NCI-H1694 (cell line): ENCODE measurements around the gene LRRC72.
A peak's percentile ranks its signal among the peaks of the same experiment; 100 is the strongest.
"Not testable (repeated sequence)": the region's sequence is repeated elsewhere in the genome, so short reads cannot be mapped to it uniquely, and the experiment has no call there.

Experiments used
- DNase-seq: peaks from one replicate; lab custom pipeline; 2025; lab: John Stamatoyannopoulos, UW

LRRC72 gene

DNA sequence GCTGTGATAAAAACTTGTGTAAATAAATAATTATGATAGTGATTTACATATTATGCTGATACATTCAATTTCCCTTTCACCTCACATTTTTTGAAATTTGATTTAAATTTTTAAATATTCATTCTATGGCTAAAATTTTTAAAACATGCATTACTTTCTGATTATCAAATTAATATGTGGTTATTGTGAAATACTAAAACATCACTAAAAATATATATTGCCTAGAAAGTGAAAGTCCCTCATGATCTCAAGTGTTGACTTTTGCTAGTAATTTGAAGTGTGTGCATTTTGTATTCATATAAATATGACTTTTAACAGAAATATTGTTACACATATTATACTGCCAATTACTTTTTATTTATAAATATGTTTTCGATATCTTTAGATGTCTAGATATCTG lies 3.1 kb downstream of the LRRC72 start:
- no peak for DNase-seq

DNA sequence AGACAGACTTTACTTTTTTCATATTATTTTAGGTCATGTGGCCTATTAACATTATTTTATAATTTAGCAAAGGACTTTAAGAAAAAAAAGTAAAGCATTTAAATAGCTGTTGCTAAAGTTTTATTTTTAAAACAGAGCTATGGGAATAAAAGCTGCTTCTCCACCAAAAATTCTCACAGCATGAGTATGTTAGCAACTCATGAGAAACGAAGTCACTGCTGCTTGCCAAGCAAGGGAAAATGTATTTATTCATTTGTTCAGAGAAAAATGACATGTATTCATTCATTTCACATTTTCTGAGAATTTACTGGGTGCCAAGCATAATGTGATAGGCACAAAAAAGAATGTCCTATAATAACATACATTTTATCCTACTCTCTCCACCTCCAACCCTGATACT lies 5.1 kb downstream of the LRRC72 start:
- no peak for DNase-seq

DNA sequence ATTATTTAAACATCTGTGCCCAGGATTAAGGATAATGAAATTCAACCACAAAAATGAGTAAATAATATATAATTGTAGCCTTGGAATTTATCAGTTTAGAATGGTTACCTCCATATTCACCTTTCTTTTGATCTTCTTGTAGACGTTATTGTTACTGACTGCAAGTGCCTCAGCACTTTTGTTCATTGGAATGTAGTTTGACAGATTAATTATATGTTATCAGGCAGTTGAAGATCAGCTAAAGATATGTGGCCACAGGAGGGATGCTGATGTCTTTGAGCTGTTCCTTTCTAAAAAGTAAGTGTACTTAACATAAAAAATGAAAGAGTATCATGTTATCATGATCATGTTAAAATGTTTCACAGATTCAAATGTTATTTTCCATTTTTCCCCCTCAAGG lies 5.6 kb downstream of the LRRC72 start:
- no peak for DNase-seq

DNA sequence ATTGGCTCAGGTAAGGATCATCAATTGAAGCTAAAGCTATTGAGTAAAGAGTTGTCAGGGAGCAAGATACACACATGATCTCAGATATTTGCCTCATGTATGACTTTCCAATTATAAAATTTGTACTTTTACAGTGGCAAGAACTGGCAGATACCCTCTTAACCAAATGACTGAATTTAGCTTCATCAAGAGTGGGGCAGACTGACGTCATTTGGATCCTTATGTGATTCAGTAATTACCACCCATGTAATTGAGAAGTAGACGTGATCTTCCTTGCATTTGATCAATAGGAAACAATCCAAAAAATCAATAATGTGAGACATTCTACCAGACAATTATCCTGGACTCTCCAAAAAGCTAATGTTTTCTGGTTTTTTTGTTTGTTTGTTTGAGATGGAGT lies 8.9 kb downstream of the LRRC72 start:
- DNase-seq, result no peak

DNA sequence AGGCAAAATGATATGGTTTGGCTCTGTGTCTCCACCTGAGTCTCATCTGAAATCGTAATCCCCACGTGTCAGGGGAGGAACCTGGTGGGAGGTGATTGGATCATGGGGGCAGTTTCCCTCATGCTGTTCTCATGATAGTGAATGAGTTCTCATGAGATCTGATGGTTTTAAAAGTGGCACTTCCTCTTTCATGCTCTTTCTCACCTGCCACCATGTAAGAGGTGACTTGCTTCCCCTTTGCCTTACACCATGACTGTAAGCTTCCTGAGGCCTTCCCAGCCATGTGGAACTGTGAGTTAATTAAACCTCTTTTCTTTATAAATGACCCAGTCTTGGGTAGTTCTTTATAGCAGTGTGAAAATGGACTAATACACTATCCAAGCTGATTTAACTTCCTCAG lies 13.9 kb downstream of the LRRC72 start:
- not testable (repeated sequence) for DNase-seq

DNA sequence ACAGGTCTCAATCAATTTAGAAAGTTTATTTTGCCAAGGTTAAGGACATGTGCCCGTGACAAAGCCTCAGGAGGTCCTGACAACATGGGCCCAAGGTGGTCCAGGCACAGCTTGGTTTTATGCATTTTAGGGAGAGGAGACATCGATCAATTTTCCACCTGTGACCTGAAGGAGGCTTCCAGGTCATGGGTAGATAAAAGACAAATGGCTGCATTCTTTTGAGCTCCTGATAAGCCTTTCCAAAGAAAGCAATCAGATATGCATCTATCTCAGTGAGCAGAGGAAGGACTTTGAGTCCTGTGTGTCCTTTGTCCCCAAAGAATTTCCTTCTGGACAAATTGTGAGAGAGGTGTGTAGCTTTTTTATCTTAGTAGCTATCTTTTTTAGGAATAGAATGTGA lies 15.8 kb downstream of the LRRC72 start:
- DNase-seq, result no peak

DNA sequence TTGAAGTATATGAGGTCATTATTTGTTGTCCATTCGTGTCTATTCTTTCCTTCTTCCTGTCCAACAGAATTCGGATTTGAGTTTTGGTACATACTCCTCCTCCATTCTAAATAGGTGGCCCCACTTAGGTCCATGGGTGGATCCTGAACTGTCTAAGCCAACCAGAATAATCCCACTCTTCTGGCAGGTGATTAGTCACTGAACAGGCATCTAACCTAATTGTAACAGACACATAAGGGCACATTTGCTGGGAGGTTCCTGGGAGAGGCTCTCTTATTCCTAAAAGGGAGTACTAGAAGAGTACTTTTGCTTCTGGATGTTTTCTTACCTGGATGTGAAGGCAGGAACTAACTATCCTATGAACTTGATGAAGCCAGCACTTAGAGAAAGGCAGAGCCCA lies 16.8 kb downstream of the LRRC72 start:
- no peak for DNase-seq

DNA sequence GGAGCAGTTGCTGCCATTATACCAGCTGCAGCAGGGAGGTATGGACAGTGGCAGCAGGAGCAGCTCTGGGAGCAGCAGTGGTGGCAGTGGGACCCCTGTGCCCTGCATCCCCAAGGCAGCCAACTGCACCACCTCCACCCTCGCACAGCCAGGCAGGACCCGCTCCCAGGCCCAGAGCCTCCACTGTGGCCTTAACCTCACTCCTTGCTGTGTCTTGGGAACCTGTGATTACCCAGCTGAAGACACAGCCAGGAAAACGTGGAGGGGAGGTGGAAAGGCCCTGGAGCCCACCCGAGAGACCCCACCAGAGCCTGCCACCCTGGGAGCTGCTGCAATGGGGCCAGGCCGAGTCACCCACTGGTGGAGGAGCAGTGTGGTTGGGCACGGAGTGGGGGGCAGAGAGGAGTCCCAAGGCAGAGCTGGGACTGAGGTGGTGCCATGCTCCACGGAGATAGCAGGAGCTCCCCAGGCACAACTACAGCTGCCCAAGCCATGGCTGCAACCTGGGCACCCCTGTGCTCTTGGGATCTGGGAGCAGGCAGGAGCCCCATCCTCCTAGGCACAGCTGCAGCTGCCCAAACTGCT lies 20.4 kb downstream of the LRRC72 start:
- no peak for DNase-seq

DNA sequence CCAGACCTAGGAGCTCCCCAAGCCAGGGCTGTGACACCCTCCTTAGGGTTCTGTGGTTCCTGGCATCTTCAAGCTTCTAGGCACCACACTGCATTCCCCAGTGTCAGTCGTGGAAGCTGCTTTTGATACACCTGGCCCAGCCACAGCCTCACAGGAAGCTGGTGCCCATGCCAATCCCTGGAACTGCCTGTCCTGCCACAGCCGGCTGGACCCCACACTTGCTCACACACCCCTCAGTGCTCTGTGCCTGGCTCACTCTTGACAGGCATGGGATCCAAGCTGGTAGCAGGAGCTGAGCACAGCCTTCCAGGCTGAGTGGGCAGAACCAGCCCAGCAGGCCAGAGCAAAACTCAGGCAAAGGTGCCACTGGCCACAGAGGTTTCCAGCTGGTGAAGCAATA lies 21.8 kb downstream of the LRRC72 start:
- DNase-seq, result no peak

DNA sequence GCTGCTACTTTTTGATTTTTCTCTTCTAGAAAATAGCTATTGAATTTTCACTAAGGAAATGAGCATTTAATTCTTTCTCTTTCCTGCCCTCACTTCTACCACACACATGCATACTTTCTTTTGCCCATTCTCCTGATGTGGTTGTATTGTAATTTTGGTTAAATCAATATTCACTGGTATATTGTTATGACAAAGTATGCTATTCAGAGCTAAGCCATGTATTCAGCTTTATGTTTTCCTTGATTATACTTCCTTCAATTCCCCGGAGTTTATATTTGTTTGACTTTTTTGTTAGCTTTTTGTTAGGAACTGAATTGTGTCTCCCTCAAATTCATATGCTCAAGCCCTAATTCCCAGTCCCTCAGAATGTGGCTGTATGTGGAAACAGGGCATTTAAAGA lies 24.0 kb downstream of the LRRC72 start:
- DNase-seq, result no peak

DNA sequence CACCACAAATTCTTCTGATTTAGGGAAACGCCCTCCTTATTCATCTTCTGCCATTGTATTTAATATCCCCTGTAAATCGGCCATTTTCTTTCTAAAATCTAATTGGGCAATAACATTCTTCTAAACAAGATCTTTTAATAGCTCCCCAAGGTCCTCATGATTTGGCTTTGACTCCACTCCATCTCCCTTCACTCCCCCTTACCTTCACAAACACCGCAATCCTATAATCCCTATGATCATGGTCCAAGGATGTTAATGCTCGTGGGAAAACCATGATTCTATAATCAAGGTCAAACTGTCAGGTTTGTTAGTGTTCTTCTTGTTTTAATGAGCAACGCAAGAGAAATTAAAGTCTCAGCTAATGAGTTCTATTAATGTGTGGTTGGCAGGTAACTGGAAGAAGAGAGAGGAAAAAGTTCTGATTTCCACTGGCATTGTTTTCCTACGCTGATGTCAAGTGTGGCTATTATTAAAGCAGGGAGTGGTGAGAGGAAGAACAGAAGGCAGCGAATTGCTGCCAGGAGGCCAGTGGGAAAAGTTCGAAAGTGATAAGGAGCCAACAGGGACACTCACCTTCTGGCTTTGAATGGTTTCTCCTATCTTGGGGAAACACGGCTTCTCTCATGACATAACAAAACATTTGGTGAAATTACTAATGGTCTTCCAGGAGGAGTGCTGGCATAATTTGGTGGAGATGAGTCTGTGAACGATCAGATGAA lies 28.1 kb downstream of the LRRC72 start:
- DNase-seq, result no peak

DNA sequence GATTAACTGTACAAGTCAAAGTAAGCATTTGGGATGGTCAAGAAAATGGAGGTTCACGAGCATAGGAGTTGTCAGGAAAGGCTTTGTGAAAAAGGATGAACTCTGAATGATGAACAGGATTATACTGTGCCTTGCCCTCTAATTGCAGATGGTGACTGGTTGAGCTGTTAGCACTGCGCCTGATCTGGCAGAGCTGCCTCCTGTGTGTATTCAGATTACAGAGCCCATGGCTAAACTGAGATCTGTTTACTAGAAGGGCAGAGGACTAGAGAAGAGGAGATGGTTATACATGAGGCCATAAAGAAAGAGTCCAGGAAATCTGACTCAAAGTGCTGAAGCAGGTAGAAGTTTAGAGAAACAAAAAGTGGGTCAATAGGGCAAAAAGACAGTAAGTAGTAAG lies 29.7 kb downstream of the LRRC72 start:
- no peak for DNase-seq

DNA sequence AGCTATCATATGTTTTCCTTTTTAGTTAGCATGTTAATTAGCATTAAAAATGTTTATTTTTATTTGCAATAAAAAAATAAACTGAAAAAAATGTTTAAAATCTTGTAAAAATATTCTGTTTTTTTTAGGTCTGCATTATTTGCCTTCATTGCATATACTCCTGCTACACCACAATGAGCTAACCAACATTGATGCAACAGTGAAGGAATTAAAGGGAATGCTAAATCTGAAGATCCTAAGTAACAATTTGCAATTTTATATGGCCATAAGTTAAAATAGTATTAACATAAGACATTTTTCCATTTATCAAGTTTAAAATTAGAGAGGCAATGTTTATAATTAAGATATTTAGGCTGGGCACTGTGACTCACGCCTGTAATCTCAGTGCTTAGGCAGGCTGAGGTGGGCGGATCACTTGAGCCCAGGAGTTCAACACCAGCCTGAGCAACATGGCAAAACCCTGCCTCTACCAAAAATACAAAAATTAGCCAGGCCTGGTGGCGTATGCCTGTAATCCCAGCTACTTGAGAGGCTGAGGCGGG lies 32.2 kb downstream of the LRRC72 start:
- DNase-seq, result no peak

DNA sequence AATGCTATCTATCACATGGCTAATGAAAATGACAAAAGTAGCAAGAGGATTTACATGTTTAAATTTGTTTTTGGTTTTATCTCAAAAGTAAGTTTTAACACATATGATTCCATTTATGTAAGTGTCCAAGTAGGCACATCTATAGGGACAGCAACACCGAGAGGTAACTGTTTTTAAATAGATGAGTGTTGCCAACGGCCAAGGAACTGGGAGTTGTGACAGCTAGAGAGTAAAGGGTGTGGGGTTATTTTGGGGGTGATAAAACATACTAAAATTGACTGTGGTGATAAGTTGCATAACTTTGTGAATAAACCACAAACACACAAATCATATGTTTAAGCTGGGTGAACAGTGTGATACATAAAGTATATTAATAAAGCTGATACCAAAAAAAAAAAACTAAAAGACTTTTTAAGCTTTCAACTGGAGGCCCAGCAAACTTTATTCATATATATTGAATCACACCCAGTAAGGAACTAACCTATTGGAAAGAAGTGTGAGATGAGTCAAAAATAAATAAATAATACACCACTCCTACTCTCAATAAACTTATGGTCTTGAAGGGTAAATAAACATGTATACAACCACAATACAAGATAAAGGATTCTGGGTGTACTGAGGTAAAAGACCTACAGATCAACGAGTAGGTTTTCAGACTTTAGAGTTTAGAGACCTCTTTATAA lies 33.0 kb downstream of the LRRC72 start:
- no peak for DNase-seq

DNA sequence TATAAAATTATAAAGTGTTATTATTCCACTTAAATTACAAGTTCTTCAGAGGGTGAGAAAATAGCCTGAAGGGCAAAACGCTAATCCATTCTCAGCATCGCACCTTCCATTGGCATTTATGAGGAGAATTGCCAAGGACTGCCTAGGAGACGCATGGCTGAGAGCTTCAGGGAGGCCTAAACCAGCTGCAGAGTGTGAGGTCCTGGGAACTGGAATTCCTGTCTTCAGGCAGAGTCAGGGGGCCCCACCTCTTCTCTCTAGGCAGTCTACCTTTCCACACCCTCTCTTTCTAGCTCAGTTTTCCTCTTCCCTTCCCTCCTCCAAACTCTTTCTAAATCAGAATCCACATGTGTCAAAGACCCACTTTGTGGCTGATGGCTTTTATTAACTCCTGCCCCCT lies 35.3 kb downstream of the LRRC72 start:
- no peak for DNase-seq

DNA sequence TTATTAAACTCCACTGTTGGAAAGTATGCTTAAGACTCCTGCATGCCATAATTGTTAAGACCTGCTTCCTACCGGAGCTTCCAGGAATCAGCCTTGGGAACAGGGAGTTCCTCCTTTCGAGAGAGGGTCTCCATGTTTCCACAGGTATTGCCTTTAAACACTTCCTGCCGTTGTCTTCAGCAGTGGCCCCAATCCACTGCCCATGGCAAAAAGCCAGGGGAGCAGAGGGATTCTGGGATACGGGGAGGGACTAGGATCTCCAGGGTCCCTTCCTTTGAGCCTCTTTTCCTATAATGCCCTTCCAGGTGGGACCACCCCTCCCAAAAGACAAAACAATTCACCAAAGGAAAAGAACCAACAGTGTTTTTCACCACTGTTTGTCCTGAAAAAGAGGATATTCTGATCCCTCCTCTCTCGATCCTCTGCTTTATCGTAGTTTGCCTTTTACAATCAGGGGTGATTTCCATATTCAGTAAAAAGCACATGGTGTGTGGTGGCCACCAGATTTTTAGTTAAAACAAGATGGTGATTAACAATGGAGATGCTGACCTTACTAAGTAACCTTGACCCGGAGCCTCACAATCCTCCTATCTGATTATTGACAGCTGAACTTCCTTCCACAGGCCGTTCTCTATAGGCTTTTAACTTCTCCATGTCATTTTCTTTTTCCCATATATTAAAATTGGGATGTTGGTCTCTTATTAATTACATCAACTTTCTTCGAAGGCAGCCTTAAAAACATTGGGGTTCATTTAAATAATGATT lies 36.0 kb downstream of the LRRC72 start:
- no peak for DNase-seq

DNA sequence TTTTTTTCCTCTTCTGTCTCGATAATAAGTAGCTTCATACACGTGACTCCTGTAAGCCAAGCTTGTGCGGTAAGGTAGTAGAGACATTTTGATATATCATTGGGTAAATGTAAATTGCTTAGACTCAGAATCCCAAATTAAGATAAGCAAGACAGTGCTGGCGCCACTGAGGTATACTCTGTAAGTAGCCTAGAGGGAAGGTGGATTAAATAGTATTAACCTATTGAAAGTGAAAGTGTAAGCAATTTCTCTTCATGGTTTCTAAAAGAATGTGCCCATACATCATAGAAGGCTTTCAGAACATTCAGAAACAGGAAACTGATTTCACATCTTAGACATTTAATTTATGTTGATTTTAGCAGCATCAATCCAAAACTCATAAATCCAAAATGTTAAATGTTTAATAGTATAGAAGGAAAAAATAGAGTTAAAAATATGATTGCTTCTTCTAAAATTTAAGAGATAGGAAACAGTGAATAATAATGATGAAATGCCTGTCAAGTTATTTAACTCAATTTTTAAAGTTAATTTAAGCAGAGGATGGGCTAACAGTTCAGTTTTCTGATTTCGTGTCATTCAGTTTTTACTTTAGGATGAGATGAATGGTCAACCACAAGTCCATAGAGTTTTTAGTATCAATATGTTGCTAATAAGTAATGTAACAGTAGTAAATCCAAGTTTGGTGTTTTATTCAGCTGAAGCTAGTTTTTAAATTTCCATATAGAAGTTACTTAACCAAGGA lies 36.8 kb downstream of the LRRC72 start:
- no peak for DNase-seq

DNA sequence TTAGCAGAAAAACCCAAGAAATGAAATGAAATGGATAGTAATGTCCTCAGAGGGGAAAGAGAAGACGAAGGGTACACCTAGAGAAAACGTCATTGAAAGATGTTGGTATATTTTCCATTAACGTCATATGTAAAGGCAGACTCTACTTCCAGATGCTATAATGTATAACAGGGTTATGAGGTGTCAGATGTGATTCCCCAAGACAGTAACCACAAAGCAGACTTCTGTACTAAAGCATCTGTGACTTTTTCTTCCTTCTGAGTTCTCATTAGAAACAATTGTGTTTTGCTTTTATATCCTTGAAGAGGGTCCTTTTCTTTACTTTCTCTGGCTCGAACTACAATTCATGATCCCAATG lies 37.4 kb downstream of the LRRC72 start:
- DNase-seq, result no peak

DNA sequence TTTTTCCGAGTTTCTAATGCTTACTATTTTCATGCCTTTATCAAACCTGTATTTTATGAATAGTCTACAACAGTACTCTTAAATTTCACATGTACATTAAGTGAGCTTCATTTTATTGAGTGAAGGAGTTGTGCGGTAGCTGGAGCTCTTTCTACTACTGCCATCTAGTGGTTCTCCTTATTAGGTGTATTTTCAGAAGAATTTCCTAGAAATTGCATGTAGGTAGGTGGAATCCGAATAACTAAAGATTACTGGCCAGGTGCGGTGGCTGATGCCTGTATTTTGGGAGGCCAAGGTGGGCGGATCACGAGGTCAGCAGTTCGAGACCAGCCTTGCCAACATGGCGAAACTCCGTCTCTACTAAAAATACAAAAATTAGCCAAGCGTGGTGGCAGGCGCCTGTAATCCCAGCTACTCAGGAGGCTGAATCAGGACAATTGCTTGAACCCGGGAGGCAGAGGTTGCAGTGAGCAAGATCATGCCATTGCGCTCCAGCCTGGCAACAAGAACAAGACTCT lies 38.3 kb downstream of the LRRC72 start:
- DNase-seq, result peak; percentile 64

DNA sequence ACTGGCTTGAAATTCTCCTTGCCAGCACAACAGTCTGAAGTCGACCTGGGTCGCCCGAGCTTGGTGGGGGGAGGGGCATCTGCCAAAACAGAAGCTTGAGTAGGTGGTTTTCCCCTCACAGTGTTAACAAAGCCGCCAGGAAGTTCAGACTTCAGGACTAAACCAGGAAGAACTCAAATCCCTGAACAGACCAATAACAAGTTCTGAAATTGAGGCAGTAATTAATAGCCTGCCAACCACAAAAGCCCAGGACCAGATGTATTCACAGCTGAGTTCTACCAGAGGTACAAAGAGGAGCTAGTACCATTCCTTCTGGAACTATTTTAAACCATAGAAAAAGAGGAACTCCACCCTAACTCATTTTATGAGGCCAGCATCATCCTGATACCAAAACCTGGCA lies 45.3 kb downstream of the LRRC72 start:
- DNase-seq, result no peak

DNA sequence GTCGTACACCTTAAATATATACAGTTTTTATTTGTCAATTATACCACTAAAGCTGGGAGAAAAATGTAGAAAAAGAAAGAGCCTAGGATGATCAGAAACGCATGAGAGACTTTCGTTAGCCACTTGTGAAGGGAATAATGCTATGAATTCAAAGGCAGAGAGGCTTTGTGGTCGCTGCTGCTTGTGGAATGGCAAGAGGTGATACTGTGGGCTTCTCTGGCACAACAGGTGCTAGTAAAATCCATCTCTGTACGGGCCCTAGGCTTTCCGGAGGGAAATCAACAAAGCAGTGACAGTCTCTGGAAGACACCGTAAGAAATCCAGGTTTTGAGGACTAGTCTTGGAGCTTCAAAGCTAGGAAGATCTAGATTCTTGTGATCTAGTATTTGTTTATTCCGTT lies 52.6 kb downstream of the LRRC72 start:
- no peak for DNase-seq

DNA sequence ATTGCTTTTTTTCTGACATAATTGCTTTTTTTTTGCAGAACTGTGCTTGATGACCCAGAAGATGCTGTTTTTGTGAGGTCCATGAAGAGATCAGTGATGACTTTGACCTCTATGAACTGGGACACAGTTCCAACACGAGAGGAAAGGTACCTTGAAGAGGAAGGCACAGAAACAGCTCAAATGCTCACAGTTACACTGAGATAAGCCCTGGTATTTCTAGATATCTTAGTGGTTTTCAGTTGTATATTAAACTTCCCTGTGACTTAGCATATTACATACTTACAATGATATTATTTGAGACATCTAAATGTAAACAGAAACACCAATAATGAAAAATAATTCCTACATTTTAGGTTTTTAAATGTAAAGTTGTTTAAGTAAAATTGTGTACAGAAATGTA lies 54.7 kb downstream of the LRRC72 start:
- DNase-seq, result no peak
